Stimulated activated CD8-positive, alpha-beta memory T cell treated with anti-CD3 and anti-CD28 coated beads, Interleukin-7, amount 100 ng/mL, for 4 hours (primary cell): Measurements from ENCODE around the gene SH3RF1.

Source experiments
- DNase-seq, 2 donors: peaks; one replicate each; pipeline ENCODE4 v3.0.0-alpha.2; 2020; ENCODE audit warnings: low read depth in 2 of 2

SH3RF1 gene

GRCh38 chr4:169103966-169104412 is 166.8 kb downstream of the SH3RF1 start:
- no peak for DNase-seq

DNA sequence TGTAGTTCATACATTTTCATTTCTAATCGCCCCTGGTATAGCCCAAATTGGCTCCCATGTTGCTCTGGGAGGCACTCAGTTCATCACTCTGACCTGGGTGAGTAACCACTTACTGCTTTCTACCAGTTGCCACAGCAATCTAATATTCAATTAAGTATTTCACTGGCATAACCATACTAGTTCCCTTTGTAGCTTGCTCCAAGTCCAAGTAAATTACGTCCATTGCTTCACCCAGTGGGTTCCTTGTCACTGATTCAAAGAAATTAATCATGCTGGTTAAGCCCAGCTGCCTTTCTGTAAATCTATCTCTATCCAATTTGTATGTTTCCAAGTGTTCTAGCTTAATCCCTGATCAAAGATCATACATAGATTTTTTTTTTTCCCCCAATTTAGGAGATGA is 168.7 kb downstream of the SH3RF1 start:
- DNase-seq = no peak

DNA sequence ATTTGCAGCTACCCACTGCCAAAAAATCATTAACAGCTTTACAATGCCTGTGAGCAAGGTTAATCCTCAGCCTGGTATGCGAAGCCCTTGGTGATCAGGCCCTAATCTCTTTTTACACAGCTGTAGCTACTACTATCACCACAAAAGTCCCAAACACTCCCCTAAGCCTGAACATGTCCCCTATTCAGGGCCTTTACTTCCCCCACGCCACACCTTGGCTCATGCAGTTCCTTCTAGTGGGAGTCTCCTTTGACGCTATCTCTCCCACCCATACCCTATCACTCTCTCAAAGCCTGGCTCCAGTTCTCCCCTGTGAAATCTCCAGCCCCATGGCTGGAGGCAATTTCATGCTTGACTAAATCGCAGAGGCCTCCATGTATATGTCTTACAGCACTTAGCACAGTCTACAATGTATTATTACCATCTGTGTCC is 170.1 kb downstream of the SH3RF1 start:
- DNase-seq = no peak

DNA sequence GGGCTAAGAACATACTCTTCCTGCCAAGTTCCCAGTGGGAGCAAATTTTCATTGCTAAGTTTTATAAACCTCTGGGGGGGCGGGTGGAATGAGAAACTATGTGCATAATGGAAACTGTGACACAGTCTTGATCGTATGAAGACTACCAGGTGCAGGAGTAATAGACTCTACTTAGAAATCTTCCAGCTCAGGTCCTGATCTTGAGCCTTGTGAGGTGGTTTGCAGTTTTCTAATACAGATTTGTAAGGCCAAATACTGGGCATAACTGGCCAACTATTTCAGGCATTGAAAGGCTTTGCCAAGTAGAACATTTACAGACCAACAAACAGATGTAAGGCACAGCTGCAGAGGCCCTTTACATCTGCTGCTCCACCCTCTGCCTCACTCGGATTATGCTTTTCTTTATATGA is 171.0 kb downstream of the SH3RF1 start:
- DNase-seq = no peak

GRCh38 chr4:169098969-169099690 is 171.6 kb downstream of the SH3RF1 start:
- no peak for DNase-seq

GRCh38 chr4:169098532-169098931 is 172.2 kb downstream of the SH3RF1 start:
- DNase-seq = no peak

DNA sequence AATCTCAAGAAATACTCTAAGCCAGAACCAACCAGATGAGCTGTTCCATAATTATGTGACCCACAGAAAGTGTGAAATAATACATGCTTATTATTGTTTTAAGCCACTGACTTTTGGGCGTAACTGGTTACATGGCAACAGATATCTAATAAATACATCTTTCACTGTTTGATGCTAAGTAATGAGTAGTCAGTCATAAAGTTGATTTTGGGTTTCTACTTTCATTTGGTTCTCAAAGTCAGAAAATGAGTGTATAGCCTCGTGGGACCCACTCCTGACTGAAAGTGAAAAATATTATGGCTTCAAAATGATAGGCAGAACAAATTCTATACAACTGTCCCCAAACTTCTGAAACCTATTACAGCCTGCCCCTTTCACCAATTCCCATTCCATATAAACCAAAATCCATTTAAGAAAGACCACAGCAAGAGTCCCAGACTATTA is 172.7 kb downstream of the SH3RF1 start:
- no peak for DNase-seq

DNA sequence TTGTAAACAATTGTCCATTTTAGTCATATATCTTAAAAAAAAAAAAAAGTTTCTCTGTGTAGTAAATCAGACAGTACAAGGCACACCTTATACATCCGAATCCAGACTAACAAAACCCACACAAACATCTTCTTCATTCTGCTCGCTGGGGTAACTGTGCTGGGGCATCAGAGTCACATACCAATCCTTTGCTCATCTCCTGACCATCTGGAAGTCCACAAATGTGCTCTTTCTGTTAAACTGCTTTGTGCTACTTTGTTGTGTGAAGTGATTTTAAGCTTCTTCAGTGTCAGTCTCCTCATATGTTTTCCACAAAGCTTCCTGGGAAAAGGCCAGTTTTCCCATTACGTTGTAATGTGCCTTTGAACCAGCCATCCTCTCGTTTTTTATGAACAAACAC is 174.5 kb downstream of the SH3RF1 start:
- DNase-seq = no peak

DNA sequence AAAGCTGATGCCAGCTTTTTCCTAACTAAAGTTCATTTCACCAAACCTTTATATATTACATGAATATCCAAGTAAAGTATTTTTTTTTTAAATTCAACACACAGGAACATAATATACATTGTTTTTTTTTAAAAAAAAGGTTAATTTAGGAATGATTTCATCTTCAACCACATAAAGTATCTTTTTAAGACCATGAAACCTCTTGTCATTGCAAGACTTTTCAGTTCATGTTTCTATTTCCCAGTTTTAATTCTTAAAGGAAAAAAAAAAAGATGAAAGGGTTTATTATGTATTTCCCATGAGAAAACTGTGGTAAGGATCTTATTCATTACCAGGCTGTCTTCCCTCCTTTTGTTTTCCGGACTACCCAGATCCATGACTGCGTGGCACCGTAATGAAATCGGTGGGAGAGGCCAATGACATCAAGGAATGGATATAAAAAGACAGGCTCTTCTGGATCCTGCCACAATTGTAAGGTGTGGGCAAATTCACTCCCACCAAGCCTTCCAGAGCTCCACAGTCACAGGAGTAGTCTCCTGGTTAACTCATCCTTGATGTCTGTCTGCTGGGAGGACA is 176.0 kb downstream of the SH3RF1 start:
- DNase-seq = no peak

GRCh38 chr4:169092889-169093522 is 177.8 kb downstream of the SH3RF1 start:
- DNase-seq = no peak

DNA sequence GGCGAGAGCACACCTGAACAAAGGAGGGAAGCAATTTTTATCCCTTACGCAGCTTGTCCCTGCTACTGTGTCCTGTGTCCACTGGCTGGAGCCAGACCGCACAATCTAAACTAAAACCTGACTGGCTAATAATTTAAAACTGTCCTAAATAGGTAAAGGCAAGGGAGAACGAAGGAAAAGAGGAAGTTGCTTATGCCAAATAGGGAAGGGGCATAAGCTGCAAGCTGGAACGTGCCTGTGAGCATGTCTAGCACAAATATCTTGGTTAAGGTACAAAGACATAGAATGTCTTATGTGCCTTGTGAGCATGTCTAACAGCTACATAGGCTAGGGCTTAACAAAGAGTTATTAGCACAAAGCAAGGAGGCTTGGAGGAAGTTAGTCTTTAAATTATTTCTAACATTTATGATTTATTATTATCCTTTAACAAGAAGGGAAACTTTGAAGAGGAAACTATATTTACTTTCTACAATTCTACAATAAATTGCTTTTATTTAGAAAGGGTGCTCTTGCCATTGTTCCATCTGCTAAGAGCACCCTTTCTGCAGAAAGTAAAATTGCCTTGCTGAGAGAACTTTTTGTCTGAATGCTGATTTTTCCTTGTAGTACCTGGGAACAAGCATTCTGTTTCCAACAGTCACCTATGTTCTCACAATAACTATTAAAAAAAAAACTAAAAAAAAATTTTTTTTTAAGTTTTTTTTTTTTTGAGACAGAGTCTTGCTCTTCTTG is 180.1 kb downstream of the SH3RF1 start:
- DNase-seq = no peak

DNA sequence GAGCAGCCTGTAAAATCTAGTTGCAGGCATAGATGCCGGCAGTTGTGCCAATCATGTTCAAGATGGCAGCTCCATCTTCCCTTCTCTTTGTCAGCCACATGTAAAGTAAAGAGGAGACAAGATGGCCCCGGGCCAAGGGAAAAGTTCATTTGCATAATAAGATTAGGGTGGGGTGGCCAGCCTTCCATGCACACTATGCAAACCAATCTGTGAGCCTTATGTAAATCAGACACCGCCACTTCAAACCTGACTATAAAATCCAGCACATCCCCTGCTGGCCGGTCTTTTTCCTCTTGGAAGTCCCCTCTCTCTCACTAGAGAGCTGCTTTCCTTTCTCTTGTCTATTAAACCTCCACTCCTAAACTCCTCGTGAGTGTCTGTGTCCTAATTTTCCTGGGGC is 181.8 kb downstream of the SH3RF1 start:
- no peak for DNase-seq

GRCh38 chr4:169084954-169085353 is 185.8 kb downstream of the SH3RF1 start:
- DNase-seq = no peak

- DNase-seq = no peak
Measured at GRCh38 chr4:169080981-169081380, 189.8 kb downstream of the SH3RF1 start.

- DNase-seq = peak in 1 of 2 donors; percentile 3
Measured at GRCh38 chr4:169079942-169080827, 190.6 kb downstream of the SH3RF1 start.

GRCh38 chr4:169074117-169074516 is 196.6 kb downstream of the SH3RF1 start:
- no peak for DNase-seq

DNA sequence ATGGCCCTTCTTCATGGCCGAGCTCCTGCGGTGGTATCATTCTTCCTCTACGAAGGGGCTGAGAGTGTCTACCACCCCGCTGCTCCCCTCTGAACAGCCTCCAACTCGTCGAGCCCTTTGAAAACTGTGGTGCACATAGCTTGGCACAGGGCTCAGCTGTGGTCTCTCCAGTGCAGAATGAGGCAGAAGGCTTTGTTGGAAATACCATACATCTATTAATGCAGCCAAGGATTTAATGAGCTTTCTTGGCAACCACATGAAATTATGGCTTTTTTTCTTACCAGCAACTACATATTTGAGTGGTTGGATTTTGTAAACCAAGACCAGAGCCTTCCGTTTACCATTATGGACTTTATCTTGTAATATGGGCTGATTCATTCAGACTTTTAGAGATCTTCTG is 199.0 kb downstream of the SH3RF1 start:
- no peak for DNase-seq

GRCh38 chr4:169070895-169071218 is 199.9 kb downstream of the SH3RF1 start:
- no peak for DNase-seq

- no peak for DNase-seq
Measured at GRCh38 chr4:169070071-169070894, 200.5 kb downstream of the SH3RF1 start.

GRCh38 chr4:169068423-169068822 is 202.3 kb downstream of the SH3RF1 start:
- DNase-seq = no peak

- DNase-seq = no peak
Measured at GRCh38 chr4:169066934-169067333, 203.8 kb downstream of the SH3RF1 start.
